ENCODE data around the gene MYH6. TPM values are rescaled to one million over a fixed set of nuclear protein-coding genes. Genes with fewer than 3 reads are reported as not detected.
"Not testable (repeated sequence)": the region's sequence is repeated elsewhere in the genome, so short reads cannot be mapped to it uniquely, and the experiment has no call there.

Gene MYH6
- total RNA-seq: under 1 TPM in 1 of 2 experiments, not detected in 1; 0.09 TPM
- not detected for polyA plus RNA-seq

- Mint-ChIP-seq H3K36me3 (peaks cover 0 to 2% (median 0%) of the 10 kb centered on the region in 3 donors), H3K27ac (no peak within 1 kb of the TSS), H3K4me3 (no peak within 1 kb of the TSS), H3K9me3 (no peaks in the 10 kb centered on the region), H3K27me3 (peaks cover 5 to 50% of the 10 kb centered on the region in 2 donors), H3K4me1 (no peaks in the 10 kb centered on the region)
- no peak within 1 kb of the TSS for H3K4me3 ChIP-seq (ENCODE audit: low read length)
- H3K4me1 ChIP-seq (ENCODE audit: insufficient read depth, low read length): no peaks in the 10 kb centered on the region
- H3K27ac ChIP-seq (ENCODE audit: low read depth, low read length): no peak within 1 kb of the TSS
- H3K36me3 ChIP-seq (ENCODE audit: insufficient read depth, low read length): no peaks in the 10 kb centered on the region
- no peaks in the 10 kb centered on the region for H3K9me3 ChIP-seq (ENCODE audit: low read length)
- H3K27me3 ChIP-seq (ENCODE audit: insufficient read depth, low read length, poor library complexity, severe bottlenecking): no peaks in the 10 kb centered on the region
- DNase-seq: no peak
- CTCF ChIA-PET: no interaction called here
- POLR2A ChIA-PET: no interaction called here
These were observed at the start of gene MYH6 for GRCh38 chr14:23407516-23408306. MYH6 (minus strand) TSS chr14:23408273; CDS start chr14:23407223, 1,050 bp downstream.

- H3K27ac ChIP-seq (ENCODE audit: low read depth, low read length); POLR2A ChIA-PET; H3K4me1 ChIP-seq (ENCODE audit: insufficient read depth, low read length); H3K9me3 ChIP-seq (ENCODE audit: low read length); H3K9me3 Mint-ChIP-seq; H3K27me3 ChIP-seq (ENCODE audit: insufficient read depth, low read length, poor library complexity, severe bottlenecking); H3K4me3 Mint-ChIP-seq; H3K27ac Mint-ChIP-seq; H3K4me1 Mint-ChIP-seq; CTCF ChIA-PET; H3K36me3 ChIP-seq (ENCODE audit: insufficient read depth, low read length); DNase-seq; H3K36me3 Mint-ChIP-seq; H3K4me3 ChIP-seq (ENCODE audit: low read length): not testable (repeated sequence)
- peaks cover 25 to 71% of the 10 kb centered on the region in 2 donors for H3K27me3 Mint-ChIP-seq
These were observed 49.0 kb upstream of the MYH6 start for GRCh38 chr14:23456883-23457586.

- ChIA-PET POLR2A (no interaction called here), CTCF (no interaction called here)
- peaks cover 27 to 74% of the 10 kb centered on the region in 2 donors for H3K27me3 Mint-ChIP-seq
These were observed 46.4 kb upstream of the MYH6 start for GRCh38 chr14:23454445-23454856.

GRCh38 chr14:23452237-23452636 lies 44.2 kb upstream of the MYH6 start:
- POLR2A ChIA-PET: no interaction called here
- H3K9me3 ChIP-seq (ENCODE audit: low read length): no peaks in the 10 kb centered on the region
- no peaks in the 10 kb centered on the region for H3K36me3 ChIP-seq (ENCODE audit: insufficient read depth, low read length)
- DNase-seq: no peak
- CTCF ChIA-PET: no interaction called here
- no peak overlapping the region for H3K4me3 ChIP-seq (ENCODE audit: low read length)
- no peak overlapping the region for H3K27ac ChIP-seq (ENCODE audit: low read depth, low read length)
- Mint-ChIP-seq H3K27ac (no peak overlapping the region), H3K9me3 (peaks cover 0 to 2% (median 0%) of the 10 kb centered on the region in 5 donors), H3K27me3 (peaks cover 19 to 71% of the 10 kb centered on the region in 2 donors), H3K4me1 (no peaks in the 10 kb centered on the region), H3K4me3 (no peak overlapping the region), H3K36me3 (no peaks in the 10 kb centered on the region)
- H3K27me3 ChIP-seq (ENCODE audit: insufficient read depth, low read length, poor library complexity, severe bottlenecking): no peaks in the 10 kb centered on the region
- no peaks in the 10 kb centered on the region for H3K4me1 ChIP-seq (ENCODE audit: insufficient read depth, low read length)

More at GRCh38 chr14:23454445-23454856, 46.4 kb upstream of the MYH6 start:
- Mint-ChIP-seq H3K4me1 (no peaks in the 10 kb centered on the region), H3K27ac (no peak overlapping the region), H3K4me3 (no peak overlapping the region), H3K36me3 (no peaks in the 10 kb centered on the region), H3K9me3 (peaks cover 0 to 2% (median 0%) of the 10 kb centered on the region in 5 donors)
- H3K27ac ChIP-seq (ENCODE audit: low read depth, low read length): no peak overlapping the region
- H3K4me1 ChIP-seq (ENCODE audit: insufficient read depth, low read length): no peaks in the 10 kb centered on the region
- no peaks in the 10 kb centered on the region for H3K36me3 ChIP-seq (ENCODE audit: insufficient read depth, low read length)
- no peak overlapping the region for H3K4me3 ChIP-seq (ENCODE audit: low read length)
- DNase-seq: no peak
- no peaks in the 10 kb centered on the region for H3K9me3 ChIP-seq (ENCODE audit: low read length)
- H3K27me3 ChIP-seq (ENCODE audit: insufficient read depth, low read length, poor library complexity, severe bottlenecking): no peaks in the 10 kb centered on the region

DNA sequence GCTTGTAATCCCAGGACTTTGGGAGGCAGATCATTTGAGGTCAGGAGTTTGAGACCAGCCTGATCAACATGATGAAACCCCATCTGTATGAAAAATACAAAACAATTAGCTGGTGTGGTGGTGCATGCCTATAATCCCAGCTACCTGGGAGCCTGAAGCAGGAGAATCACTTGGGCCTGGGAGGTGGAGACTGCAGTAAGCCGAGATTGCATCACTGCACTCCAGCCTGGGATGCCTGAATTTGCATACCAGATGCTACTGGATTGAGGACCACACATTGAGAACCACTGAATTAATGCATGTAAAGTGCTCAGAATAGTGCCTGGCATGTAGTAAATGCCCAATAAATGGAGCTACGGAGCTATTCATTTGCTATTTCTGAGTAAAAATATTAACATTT lies 42.3 kb upstream of the MYH6 start:
- H3K4me3 Mint-ChIP-seq: no peak overlapping the region
- H3K27ac Mint-ChIP-seq: no peak overlapping the region
- no peak overlapping the region for H3K27ac ChIP-seq (ENCODE audit: low read depth, low read length)

GRCh38 chr14:23449314-23449713 lies 41.2 kb upstream of the MYH6 start:
- Mint-ChIP-seq H3K27ac (no peak overlapping the region), H3K36me3 (no peaks in the 10 kb centered on the region), H3K9me3 (peaks cover 0 to 2% (median 0%) of the 10 kb centered on the region in 5 donors), H3K4me3 (no peak overlapping the region), H3K27me3 (peaks cover 8 to 47% of the 10 kb centered on the region in 2 donors), H3K4me1 (no peaks in the 10 kb centered on the region)
- Histone ChIP-seq H3K9me3 (ENCODE audit: low read length) (no peaks in the 10 kb centered on the region), H3K36me3 (ENCODE audit: insufficient read depth, low read length) (no peaks in the 10 kb centered on the region), H3K4me3 (ENCODE audit: low read length) (no peak overlapping the region), H3K4me1 (ENCODE audit: insufficient read depth, low read length) (no peaks in the 10 kb centered on the region), H3K27me3 (ENCODE audit: insufficient read depth, low read length, poor library complexity, severe bottlenecking) (no peaks in the 10 kb centered on the region), H3K27ac (ENCODE audit: low read depth, low read length) (no peak overlapping the region)
- ChIA-PET POLR2A (no interaction called here), CTCF (no interaction called here)
- no peak for DNase-seq

More for the DNA sequence above, 42.3 kb upstream of the MYH6 start:
- Mint-ChIP-seq H3K36me3 (no peaks in the 10 kb centered on the region), H3K4me1 (no peaks in the 10 kb centered on the region), H3K9me3 (peaks cover 0 to 2% (median 0%) of the 10 kb centered on the region in 5 donors), H3K27me3 (peaks cover 11 to 56% of the 10 kb centered on the region in 2 donors)
- Histone ChIP-seq H3K9me3 (ENCODE audit: low read length) (no peaks in the 10 kb centered on the region), H3K4me1 (ENCODE audit: insufficient read depth, low read length) (no peaks in the 10 kb centered on the region), H3K4me3 (ENCODE audit: low read length) (no peak overlapping the region), H3K36me3 (ENCODE audit: insufficient read depth, low read length) (no peaks in the 10 kb centered on the region), H3K27me3 (ENCODE audit: insufficient read depth, low read length, poor library complexity, severe bottlenecking) (no peaks in the 10 kb centered on the region)
- ChIA-PET CTCF (no interaction called here), POLR2A (no interaction called here)
- DNase-seq: no peak

DNA sequence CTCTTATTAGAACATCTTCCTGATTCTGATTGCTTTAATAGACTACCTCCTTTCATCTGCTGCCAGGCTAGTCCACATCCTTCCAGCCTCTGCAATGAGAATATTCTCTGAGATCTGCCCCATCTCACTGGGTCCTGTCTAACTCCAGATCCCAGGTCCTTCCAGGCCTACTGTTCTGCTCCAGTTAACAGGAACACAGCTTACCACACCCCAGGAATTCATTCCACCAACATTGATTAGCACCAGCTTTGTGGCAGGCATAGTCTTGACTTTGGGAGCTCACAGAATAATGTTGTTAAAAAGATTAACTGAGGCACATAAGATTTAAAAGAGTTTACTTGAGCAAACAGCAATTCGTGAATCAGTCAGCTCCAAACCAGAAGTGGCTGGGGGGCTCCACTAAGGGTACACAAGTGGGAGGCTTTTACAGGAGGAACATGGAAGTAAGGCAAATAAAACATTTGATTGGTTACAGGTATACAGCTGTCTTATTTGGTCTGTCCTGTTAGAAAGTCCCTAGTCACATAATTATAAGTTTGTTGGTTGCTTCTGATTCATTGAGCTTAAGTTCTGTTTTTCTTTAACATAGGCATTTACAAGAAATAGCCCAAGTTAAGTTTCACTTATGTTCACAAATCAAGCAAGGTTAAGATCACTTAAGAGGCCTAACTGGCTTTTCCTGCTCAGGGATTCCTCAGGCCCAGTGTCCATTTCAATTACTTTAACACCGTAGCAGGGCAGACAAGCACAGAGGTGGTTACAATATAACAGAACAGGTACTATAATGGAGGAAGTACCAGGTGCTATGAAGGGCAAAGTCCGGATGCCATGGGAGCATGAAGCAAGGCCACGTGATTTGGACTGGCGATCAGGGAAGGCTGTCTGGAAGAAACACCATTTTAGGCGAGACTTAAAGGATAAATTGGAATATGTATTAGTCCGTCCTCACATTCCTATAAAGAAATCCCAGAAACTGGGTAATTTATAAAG lies 39.6 kb upstream of the MYH6 start:
- no peak overlapping the region for H3K27ac Mint-ChIP-seq
- H3K4me3 ChIP-seq (ENCODE audit: low read length): no peak overlapping the region
- peaks cover 5 to 34% of the 10 kb centered on the region in 2 donors for H3K27me3 Mint-ChIP-seq
- no peak overlapping the region for H3K27ac ChIP-seq (ENCODE audit: low read depth, low read length)
- H3K4me1 ChIP-seq (ENCODE audit: insufficient read depth, low read length): no peaks in the 10 kb centered on the region
- H3K36me3 Mint-ChIP-seq: no peaks in the 10 kb centered on the region
- no peak overlapping the region for H3K4me3 Mint-ChIP-seq
- H3K4me1 Mint-ChIP-seq: no peaks in the 10 kb centered on the region
- DNase-seq: no peak
- H3K27me3 ChIP-seq (ENCODE audit: insufficient read depth, low read length, poor library complexity, severe bottlenecking): no peaks in the 10 kb centered on the region
- POLR2A ChIA-PET: interaction anchor here (0.5 kb wide), 1 partner anchor 145 kb away, joined by 3 read pairs; no protein-coding TSS in a partner anchor
- no peaks in the 10 kb centered on the region for H3K9me3 Mint-ChIP-seq
- H3K9me3 ChIP-seq (ENCODE audit: low read length): no peaks in the 10 kb centered on the region
- H3K36me3 ChIP-seq (ENCODE audit: insufficient read depth, low read length): no peaks in the 10 kb centered on the region
- CTCF ChIA-PET: no interaction called here
